ENCODE results near the gene MYO9B.

Gene MYO9B

GRCh38 chr19:17170538-17171297 is 95.1 kb downstream of the MYO9B start:
- no peak overlapping the region for H3K4me3 ChIP-seq (ENCODE audit: control insufficient read depth, low read depth, low read length)
- TF ChIP-seq, protein P1, sequence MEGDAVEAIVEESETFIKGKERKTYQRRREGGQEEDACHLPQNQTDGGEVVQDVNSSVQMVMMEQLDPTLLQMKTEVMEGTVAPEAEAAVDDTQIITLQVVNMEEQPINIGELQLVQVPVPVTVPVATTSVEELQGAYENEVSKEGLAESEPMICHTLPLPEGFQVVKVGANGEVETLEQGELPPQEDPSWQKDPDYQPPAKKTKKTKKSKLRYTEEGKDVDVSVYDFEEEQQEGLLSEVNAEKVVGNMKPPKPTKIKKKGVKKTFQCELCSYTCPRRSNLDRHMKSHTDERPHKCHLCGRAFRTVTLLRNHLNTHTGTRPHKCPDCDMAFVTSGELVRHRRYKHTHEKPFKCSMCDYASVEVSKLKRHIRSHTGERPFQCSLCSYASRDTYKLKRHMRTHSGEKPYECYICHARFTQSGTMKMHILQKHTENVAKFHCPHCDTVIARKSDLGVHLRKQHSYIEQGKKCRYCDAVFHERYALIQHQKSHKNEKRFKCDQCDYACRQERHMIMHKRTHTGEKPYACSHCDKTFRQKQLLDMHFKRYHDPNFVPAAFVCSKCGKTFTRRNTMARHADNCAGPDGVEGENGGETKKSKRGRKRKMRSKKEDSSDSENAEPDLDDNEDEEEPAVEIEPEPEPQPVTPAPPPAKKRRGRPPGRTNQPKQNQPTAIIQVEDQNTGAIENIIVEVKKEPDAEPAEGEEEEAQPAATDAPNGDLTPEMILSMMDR (IDR thresholded peaks at IDR 0.05; ENCODE audit: control insufficient read depth, insufficient read depth, low read depth, low read length, missing control alignments): no peak
- no peak for DNase-seq (ENCODE audit: low read depth)

- no peak overlapping the region for H3K4me3 ChIP-seq (ENCODE audit: control insufficient read depth, low read depth, low read length)
- TF ChIP-seq, protein P1 (IDR thresholded peaks at IDR 0.05; ENCODE audit: control insufficient read depth, insufficient read depth, low read depth, low read length, missing control alignments): no peak
These were observed 96.3 kb downstream of the MYO9B start for GRCh38 chr19:17171874-17172273.

DNA sequence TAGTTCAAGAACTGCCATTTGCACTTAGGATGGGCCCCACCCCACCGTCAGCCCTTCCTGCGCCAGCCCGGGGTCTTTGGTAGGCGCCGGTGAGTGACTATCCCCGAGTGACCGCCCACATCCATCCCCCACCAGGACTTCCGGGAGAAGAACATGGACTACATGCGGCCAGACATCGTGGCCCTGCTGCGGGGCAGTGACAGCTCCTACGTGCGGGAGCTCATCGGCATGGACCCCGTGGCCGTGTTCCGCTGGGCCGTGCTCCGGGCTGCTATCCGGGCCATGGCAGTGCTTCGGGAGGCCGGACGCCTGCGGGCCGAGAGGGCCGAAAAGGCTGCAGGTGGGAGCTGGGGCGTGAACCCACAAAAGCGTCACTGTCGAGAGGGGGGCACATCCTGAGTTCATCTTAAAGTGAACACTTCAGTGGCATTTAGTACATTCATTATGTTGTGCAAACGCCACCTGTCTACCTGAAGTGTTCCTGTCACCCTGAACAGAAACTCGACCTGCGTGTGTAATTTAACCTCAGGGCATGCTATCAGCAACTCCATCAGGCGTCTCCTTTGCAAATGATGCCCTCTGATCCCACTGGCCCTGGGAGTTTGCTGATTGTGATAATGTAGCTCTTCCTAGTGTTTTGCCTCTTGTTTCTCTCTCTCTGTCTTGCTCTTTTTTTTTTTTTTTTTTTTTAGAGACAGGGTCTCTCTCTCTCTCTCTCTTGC is 97.2 kb downstream of the MYO9B start:
- TF ChIP-seq, protein P1 (IDR thresholded peaks at IDR 0.05; ENCODE audit: control insufficient read depth, insufficient read depth, low read depth, low read length, missing control alignments): no peak
- no peak overlapping the region for H3K4me3 ChIP-seq (ENCODE audit: control insufficient read depth, low read depth, low read length)
- DNase-seq (ENCODE audit: low read depth): no peak

More at GRCh38 chr19:17171874-17172273, 96.3 kb downstream of the MYO9B start:
- no peak for DNase-seq (ENCODE audit: low read depth)

DNA sequence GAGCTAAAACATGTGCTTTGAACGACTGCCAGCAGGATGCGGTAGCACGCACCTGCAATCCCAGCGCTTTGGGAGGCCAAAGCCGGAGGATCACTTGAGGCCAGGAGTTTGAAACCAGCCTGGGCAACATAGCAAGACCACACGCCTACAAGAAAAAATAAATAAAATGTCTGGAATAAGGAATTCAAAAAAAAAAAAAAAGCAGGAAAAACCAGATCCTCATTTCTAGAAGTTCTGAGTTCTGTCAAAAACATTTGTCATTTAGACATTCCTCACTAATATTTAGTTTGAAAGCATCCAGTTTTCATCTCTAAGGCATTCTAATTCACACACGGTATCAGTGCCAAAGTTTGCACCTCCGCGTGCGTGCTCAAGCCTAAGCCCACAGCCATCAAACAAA is 102.7 kb downstream of the MYO9B start:
- DNase-seq (ENCODE audit: low read depth): no peak
- H3K4me3 ChIP-seq (ENCODE audit: control insufficient read depth, low read depth, low read length): no peak overlapping the region
- TF ChIP-seq, protein P1 (IDR thresholded peaks at IDR 0.05; ENCODE audit: control insufficient read depth, insufficient read depth, low read depth, low read length, missing control alignments): no peak

GRCh38 chr19:17180997-17181702 is 105.6 kb downstream of the MYO9B start:
- TF ChIP-seq, protein P1 (IDR thresholded peaks at IDR 0.05; ENCODE audit: control insufficient read depth, insufficient read depth, low read depth, low read length, missing control alignments): no peak
- no peak overlapping the region for H3K4me3 ChIP-seq (ENCODE audit: control insufficient read depth, low read depth, low read length)
- DNase-seq (ENCODE audit: low read depth): no peak

GRCh38 chr19:17183271-17183761 is 107.7 kb downstream of the MYO9B start:
- TF ChIP-seq, protein P1 (IDR thresholded peaks at IDR 0.05; ENCODE audit: control insufficient read depth, insufficient read depth, low read depth, low read length, missing control alignments): no peak
- no peak for DNase-seq (ENCODE audit: low read depth)
- no peak overlapping the region for H3K4me3 ChIP-seq (ENCODE audit: control insufficient read depth, low read depth, low read length)
